Chondrocyte (in vitro differentiated cells): ENCODE data around the gene RHOT2. TPM values are rescaled to one million over a fixed set of nuclear protein-coding genes. Genes with fewer than 3 reads are reported as not detected.
A peak's percentile ranks its signal among the peaks of the same experiment; 100 is the strongest.

Source experiments
- DNase-seq: peaks from one replicate; pipeline ENCODE4 v3.0.0; 2021; ENCODE audit warnings: mixed read lengths, low spot score
- H3K27ac Mint-ChIP-seq: one replicate; pipeline ENCODE4 v1.8.0; 2021; ENCODE audit warnings: mild to moderate bottlenecking, moderate library complexity, mixed read lengths; ENCODE audit not compliant: unreplicated experiment
- H3K27me3 Mint-ChIP-seq: 2 replicates; pipeline ENCODE4 v1.8.0; 2021; ENCODE audit warnings: low read depth, mixed read lengths
- H3K36me3 Mint-ChIP-seq: 2 replicates; pipeline ENCODE4 v1.8.0; 2021; ENCODE audit warnings: low read depth, mixed read lengths
- H3K4me1 Mint-ChIP-seq: 2 replicates; pipeline ENCODE4 v1.8.0; 2021; ENCODE audit warnings: low read depth, mild to moderate bottlenecking, mixed read lengths
- H3K4me3 Mint-ChIP-seq: one replicate; pipeline ENCODE4 v1.8.0; 2021; ENCODE audit warnings: mild to moderate bottlenecking, moderate library complexity, mixed read lengths; ENCODE audit not compliant: unreplicated experiment
- H3K9me3 Mint-ChIP-seq: 2 replicates; pipeline ENCODE4 v1.8.0; 2021; ENCODE audit warnings: low read depth, mixed read lengths
- CTCF ChIP-seq: fragments of 200-600 bp; sonication (generic); IDR thresholded peaks from 2 replicates; pipeline ENCODE4 v1.5.0; 2021; ENCODE audit warnings: antibody characterized with exemption, mild to moderate bottlenecking, moderate library complexity
- total RNA-seq: library from RNA; stranded (reverse); gene quantifications from 3 replicates; pipeline ENCODE4 v1.2.1, GENCODE V29; 2021

The RHOT2 gene
- total RNA-seq, 1 donor from 2014 or later, result 101 TPM

- H3K27me3 Mint-ChIP-seq, result peaks cover 43% of the 10 kb centered on the region
- peak within 1 kb of the TSS; percentile 22 for H3K4me3 Mint-ChIP-seq
- H3K27ac Mint-ChIP-seq, result no peak within 1 kb of the TSS
- H3K4me1 Mint-ChIP-seq, result peaks cover 6% of the 10 kb centered on the region
- TF ChIP-seq CTCF, result no peak
- H3K9me3 Mint-ChIP-seq, result no peaks in the 10 kb centered on the region
- DNase-seq, result no peak
- peaks cover 1% of the 10 kb centered on the region for H3K36me3 Mint-ChIP-seq
Observed at GRCh38 chr16:705431-706188, 37.7 kb downstream of the RHOT2 start, which contains the start of gene FBXL16. Gene FBXL16, minus strand, starts transcription at chr16:705801. Its CDS starts 8,396 bp downstream, at chr16:697405.

GRCh38 chr16:706189-707061 is 38.5 kb downstream of the RHOT2 start:
- Mint-ChIP-seq H3K9me3 (no peaks in the 10 kb centered on the region), H3K27me3 (peaks cover 43% of the 10 kb centered on the region), H3K36me3 (peaks cover 1% of the 10 kb centered on the region), H3K27ac (no peak overlapping the region), H3K4me3 (peak overlapping the region; percentile 22), H3K4me1 (peaks cover 6% of the 10 kb centered on the region)
- DNase-seq, result no peak
- TF ChIP-seq CTCF, result no peak

GRCh38 chr16:707062-707538 is 39.2 kb downstream of the RHOT2 start:
- Mint-ChIP-seq H3K27ac (no peak overlapping the region), H3K27me3 (peaks cover 37% of the 10 kb centered on the region), H3K9me3 (no peaks in the 10 kb centered on the region), H3K4me3 (no peak overlapping the region), H3K4me1 (peaks cover 6% of the 10 kb centered on the region), H3K36me3 (peaks cover 1% of the 10 kb centered on the region)
- DNase-seq, result no peak
- no peak for TF ChIP-seq CTCF

GRCh38 chr16:708019-708418 is 40.1 kb downstream of the RHOT2 start:
- no peak for TF ChIP-seq CTCF
- Mint-ChIP-seq H3K27ac (no peak overlapping the region), H3K4me1 (peaks cover 12% of the 10 kb centered on the region), H3K36me3 (no peaks in the 10 kb centered on the region), H3K27me3 (peaks cover 29% of the 10 kb centered on the region), H3K9me3 (no peaks in the 10 kb centered on the region), H3K4me3 (no peak overlapping the region)
- DNase-seq, result no peak

GRCh38 chr16:708959-709358 is 41.0 kb downstream of the RHOT2 start:
- no peaks in the 10 kb centered on the region for H3K9me3 Mint-ChIP-seq
- no peak for TF ChIP-seq CTCF
- H3K4me1 Mint-ChIP-seq, result peaks cover 12% of the 10 kb centered on the region
- no peak for DNase-seq
- H3K36me3 Mint-ChIP-seq, result no peaks in the 10 kb centered on the region
- no peak overlapping the region for H3K4me3 Mint-ChIP-seq
- peaks cover 24% of the 10 kb centered on the region for H3K27me3 Mint-ChIP-seq
- H3K27ac Mint-ChIP-seq, result no peak overlapping the region
